GM13977 (cell line): ENCODE measurements around the gene SLC66A2.
"Not testable (repeated sequence)": the region's sequence is repeated elsewhere in the genome, so short reads cannot be mapped to it uniquely, and the experiment has no call there.

Experiments used
- DNase-seq: peaks from one replicate; pipeline ENCODE4 v3.0.0; 2012; ENCODE audit warnings: low spot score
- CTCF ChIP-seq: IDR thresholded peaks from 2 replicates; pipeline ENCODE4 v1.5.1; 2012; ENCODE audit warnings: mild to moderate bottlenecking, control low read depth; ENCODE audit not compliant: insufficient read depth; ENCODE audit errors: extremely low read depth, missing control alignments
- in situ Hi-C: fragments of 300-500 bp; cut with MboI; formaldehyde crosslinking; loops from one replicate; pipeline ENCODE4 v1.12.0; 2022; ENCODE audit warnings: low sequenced_read_pairs, low pct_unique_long_range_greater_than_20kb, mixed read lengths, inconsistent platforms; ENCODE audit not compliant: unreplicated experiment

Gene SLC66A2

GRCh38 chr18:79881695-79882094, 69.8 kb downstream of the SLC66A2 start:
- no peak for DNase-seq
- in situ Hi-C loops: no loop called here
- no peak for TF ChIP-seq CTCF

DNA sequence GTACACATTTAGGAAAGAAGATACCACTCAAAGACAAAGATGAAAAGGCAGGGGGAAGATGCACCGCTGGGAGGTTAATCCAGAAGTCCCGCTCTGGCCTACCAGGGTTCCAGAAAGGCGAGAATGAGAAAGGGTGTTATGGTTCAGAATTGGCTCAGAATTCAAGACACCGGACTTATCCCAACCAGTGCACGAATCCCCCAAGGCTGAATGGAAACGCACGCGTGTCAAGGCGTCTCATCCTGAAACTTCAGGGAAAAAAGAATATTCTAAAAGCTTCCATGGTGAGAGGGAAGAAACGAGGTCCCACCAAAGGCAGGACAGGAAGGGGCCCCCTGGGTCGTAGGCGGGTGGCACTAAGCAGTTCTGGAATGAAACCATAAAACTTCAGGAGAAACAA, 71.9 kb downstream of the SLC66A2 start:
- no peak for DNase-seq
- TF ChIP-seq CTCF: no peak
- in situ Hi-C loops: no loop called here

DNA sequence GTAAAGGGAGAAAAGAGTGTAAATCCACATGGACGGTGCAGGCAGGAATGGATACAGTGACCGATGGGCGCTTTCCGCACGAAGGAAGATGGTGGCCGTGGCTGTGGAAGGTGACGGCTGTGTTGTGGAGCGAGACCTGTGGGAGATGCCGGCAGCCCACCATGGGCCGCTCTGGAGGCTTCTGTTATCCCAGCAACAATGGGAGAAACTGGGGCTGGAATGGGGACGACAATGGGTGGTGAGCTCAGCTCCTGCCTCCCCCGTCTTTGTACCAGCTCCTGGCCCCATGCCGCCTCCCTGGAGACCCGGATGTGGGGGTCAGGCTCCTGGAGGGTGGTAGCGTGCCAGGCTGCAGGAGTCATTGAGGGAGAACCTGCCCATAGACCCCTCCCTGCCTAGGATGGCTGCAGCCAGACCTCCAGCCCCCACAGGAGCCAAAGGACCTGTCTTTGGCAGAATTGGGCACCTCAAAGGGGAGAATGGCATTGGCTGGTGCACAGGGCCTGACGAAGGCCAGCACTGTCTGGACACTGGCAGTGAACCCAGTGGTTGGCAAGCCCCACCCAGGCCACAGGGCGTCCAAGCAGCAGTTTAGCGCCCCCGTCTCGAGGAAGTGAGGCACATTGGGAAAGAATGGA, 72.6 kb downstream of the SLC66A2 start:
- in situ Hi-C loops: no loop called here
- no peak for DNase-seq
- TF ChIP-seq CTCF: no peak

DNA sequence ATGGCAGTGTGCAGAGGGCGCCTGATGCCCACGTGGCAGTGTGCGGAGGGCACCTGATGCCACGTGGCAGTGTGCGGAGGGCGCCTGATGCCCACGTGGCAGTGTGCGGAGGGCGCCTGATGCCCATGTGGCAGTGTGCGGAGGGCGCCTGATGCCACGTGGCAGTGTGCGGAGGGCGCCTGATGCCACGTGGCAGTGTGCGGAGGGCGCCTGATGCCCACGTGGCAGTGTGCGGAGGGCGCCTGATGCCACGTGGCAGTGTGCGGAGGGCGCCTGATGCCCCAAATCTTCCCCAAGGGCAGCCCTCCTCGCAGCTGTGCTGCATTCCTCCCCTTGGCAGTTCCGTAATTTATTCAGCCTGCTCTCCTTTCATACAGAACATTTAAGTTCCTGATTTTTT, 73.2 kb downstream of the SLC66A2 start:
- DNase-seq, in situ Hi-C loops: not testable (repeated sequence)

DNA sequence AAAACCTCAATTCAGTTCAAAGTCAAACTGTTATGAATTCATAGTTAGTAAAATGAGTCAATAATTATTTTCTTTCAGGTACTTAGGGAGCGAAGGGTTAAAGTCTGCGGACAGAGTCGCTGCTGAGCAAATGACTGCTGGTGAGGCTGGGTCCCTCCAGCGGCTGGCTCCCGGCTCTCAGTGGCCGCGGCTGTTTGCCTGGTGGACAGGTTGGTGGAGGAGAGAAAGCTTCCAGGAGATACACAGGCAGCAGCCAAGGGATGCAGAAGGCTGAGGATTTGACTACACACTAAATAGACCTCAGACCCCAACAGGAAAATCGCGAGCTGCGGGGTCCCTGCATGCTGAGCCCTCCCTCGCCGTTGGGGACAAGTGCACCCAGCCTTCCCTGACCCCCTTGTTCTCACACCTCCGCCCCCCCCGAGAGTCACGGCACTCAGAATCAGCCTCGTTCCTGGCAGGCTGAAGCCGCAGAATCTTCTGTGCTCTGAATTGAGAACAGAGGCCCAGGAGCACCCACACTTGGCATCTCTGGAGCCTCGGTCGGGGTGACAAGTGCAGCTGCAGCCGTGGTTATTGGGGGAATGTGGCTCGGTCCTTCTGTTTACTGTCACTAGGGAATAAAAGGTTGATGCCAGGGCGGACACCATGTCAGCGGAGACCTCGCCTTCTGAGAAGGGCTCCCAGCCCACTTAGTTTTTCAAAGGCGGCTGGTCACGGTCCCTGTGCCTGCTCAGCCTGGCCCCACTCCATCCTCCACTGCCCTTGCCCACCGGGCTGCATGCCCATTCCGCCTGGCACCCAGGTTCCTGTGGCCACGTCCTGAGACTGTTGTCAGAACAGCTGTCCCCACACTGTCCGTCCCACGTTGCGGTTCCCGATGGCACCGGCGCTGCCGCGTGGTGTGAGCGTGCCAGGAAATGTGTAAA, 74.0 kb downstream of the SLC66A2 start:
- in situ Hi-C loops: no loop called here
- TF ChIP-seq CTCF: no peak
- DNase-seq: no peak

- DNase-seq: no peak
- TF ChIP-seq CTCF: no peak
- in situ Hi-C loops: no loop called here
Measured at GRCh38 chr18:79876497-79876896, 75.0 kb downstream of the SLC66A2 start.

- in situ Hi-C loops: no loop called here
- TF ChIP-seq CTCF: no peak
- DNase-seq: no peak
Measured at GRCh38 chr18:79875931-79876461, 75.5 kb downstream of the SLC66A2 start.
